Small intestine (tissue), 7 donors: ENCODE measurements around the gene MEA1. TPM values are rescaled to one million over a fixed set of nuclear protein-coding genes. Genes with fewer than 3 reads are reported as not detected.

Source experiments
- DNase-seq, 2 donors: peaks; one replicate each; pipeline versions ENCODE4 v3.0.0 to v3.0.0-alpha.2; 2013
- FAIRE-seq: peaks from 2 replicates; lab custom pipeline; 2012; peaks lifted over from hg19 to GRCh38; lab: Jason Lieb, UNC
- H3K27ac ChIP-seq, 3 donors: one replicate each; pipeline ENCODE4 v1.5.1; 2013; ENCODE audit warnings: low read length in 2 of 3, mild to moderate bottlenecking in 2 of 3, control low read depth in 1 of 3, inconsistent platforms in 1 of 3, low read depth in 1 of 3, moderate library complexity in 1 of 3
- H3K27me3 ChIP-seq, 3 donors: one replicate each; pipeline ENCODE4 v1.6.1; 2013; ENCODE audit warnings: low read length in 3 of 3, inconsistent platforms in 1 of 3; ENCODE audit not compliant: control insufficient read depth in 3 of 3, insufficient read depth in 3 of 3
- H3K36me3 ChIP-seq, 3 donors: one replicate each; pipeline ENCODE4 v1.6.1; 2013; ENCODE audit warnings: low read length in 3 of 3, inconsistent platforms in 1 of 3, low read depth in 1 of 3, mild to moderate bottlenecking in 1 of 3, moderate library complexity in 1 of 3; ENCODE audit not compliant: control insufficient read depth in 3 of 3, insufficient read depth in 2 of 3
- H3K4me1 ChIP-seq, 3 donors: one replicate each; pipeline ENCODE4 v1.6.1; 2013; ENCODE audit warnings: low read length in 2 of 3, inconsistent platforms in 1 of 3, low read depth in 1 of 3, mild to moderate bottlenecking in 1 of 3, moderate library complexity in 1 of 3; ENCODE audit not compliant: control insufficient read depth in 3 of 3, insufficient read depth in 2 of 3
- H3K4me3 ChIP-seq, 3 donors: one replicate each; pipeline ENCODE4 v1.5.1; 2013; ENCODE audit warnings: low read length in 3 of 3, control low read depth in 1 of 3, inconsistent platforms in 1 of 3, low read depth in 1 of 3, mild to moderate bottlenecking in 1 of 3, moderate library complexity in 1 of 3
- H3K9me3 ChIP-seq, 2 donors: one replicate each; pipeline ENCODE4 v1.6.1; 2013; ENCODE audit warnings: low read depth in 1 of 2, low read length in 1 of 2; ENCODE audit not compliant: control insufficient read depth in 2 of 2, insufficient read depth in 1 of 2
- WGBS, 3 donors: extraction: QIAGEN DNeasy Blood & Tissue Kit; methylation state at CpG; one replicate each; pipeline ENCODE4 v1.1.7; 2013; 5-methylcytosine and 5-hydroxymethylcytosine counted together
- polyA plus RNA-seq, 4 donors: library from polyadenylated mRNA; stranded (reverse) in 3 of 4; unstranded in 1 of 4; fragments of 200-250 nt in 3 of 4; fragments of 120-200 nt in 1 of 4; gene quantifications; one replicate each; pipeline versions ENCODE4 v1.2.1 to v1.2.3, GENCODE V29; 2013
- donor health status: healthy with polysubstance abuse.
- donor health status: control.
- donor health status: control.
- donor health status: Bipolar disorder and iron deficiency.
- donor health status: healthy.

The MEA1 gene
- polyA plus RNA-seq, 4 donors = 62.6 to 90.8 (median 74.8) TPM

DNA sequence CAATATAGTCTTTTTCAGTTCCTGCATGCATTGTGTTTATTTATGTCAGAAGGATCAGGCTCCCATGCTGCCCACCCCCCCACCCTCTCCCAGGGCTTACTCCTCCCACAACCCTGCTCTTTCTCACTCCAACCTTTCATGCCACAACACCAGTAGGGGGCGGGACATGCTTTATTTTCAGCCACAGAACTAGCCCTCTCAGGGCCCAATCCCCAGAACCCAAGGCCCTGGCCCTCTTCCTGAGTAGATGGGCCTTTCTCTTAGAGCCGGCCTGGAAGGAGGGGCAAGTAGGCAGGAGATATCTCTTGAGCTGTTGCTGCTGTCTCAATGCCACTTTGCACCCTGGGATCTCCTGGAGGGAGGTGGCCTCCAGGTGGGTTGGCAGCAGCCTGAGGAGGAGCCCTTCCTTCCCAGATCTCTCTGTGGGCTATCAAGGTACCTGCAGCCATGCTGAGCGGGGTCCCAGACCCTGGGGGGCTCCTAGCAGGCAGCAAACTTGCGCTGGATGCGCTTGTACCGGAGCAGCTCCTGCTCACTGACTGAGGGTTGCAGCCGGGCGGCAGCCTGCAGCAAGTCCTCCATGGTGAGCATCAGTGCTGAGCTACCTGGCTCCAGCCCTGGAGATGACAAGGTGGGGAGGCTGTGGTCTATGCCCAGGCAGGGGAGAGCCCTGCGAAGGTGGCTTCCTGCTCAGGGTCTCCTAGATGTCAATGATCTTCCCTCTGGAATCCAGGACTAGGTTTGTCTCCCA is 49.7 kb downstream of the MEA1 start:
- Histone ChIP-seq H3K9me3 (no peaks in the 10 kb centered on the region), H3K4me1 (peaks cover 0 to 11% (median 0%) of the 10 kb centered on the region in 3 donors), H3K36me3 (peaks cover 12 to 72% (median 20%) of the 10 kb centered on the region in 3 donors), H3K4me3 (no peak overlapping the region), H3K27ac (no peak overlapping the region), H3K27me3 (peaks cover 0 to 3% (median 0%) of the 10 kb centered on the region in 3 donors)
- 82 to 88% (median 87%) methylated on average over 9 of the region's 9 CpGs for WGBS, 3 donors
- FAIRE-seq (no peak), DNase-seq (peak; percentile 53 to 59)

DNA sequence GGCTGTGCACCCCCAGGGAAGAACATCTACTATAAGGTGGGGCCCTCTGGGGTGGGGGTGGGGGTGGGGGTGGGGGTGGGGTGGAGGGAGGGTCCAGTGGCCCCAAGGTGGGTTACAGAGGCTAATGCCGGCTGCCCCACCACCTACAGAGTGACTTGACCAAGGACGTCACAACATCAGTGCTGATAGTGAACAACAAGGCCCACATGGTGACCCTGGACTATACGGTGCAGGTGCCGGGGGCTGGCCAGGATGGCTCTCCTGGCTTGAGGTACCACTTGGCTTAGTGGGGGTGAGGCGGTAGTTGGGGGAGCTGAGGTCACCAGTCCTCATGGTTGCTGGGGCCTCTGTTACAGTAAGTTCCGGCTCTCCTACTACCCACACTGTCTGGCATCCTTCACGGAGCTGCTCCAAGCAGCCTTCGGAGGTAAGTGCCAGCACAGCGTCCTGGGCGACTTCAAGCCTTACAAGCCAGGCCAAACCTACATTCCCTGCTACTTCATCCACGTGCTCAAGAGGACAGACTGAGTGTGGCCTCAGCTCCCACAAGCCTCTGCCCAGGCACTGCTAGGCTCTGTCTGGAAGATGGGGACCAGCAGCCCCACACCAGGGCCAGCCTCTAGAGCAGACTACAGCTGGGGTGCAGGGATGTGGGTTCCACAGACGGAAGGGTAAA is 50.4 kb downstream of the MEA1 start:
- DNase-seq (no peak), FAIRE-seq (no peak)
- 81 to 88% (median 87%) methylated on average over 11 to 12 of the region's 12 CpGs for WGBS, 3 donors
- Histone ChIP-seq H3K36me3 (peaks cover 12 to 65% (median 13%) of the 10 kb centered on the region in 3 donors), H3K4me1 (peaks cover 0 to 11% (median 0%) of the 10 kb centered on the region in 3 donors), H3K4me3 (no peak overlapping the region), H3K27me3 (peaks cover 0 to 3% (median 0%) of the 10 kb centered on the region in 3 donors), H3K9me3 (no peaks in the 10 kb centered on the region), H3K27ac (no peak overlapping the region)

DNA sequence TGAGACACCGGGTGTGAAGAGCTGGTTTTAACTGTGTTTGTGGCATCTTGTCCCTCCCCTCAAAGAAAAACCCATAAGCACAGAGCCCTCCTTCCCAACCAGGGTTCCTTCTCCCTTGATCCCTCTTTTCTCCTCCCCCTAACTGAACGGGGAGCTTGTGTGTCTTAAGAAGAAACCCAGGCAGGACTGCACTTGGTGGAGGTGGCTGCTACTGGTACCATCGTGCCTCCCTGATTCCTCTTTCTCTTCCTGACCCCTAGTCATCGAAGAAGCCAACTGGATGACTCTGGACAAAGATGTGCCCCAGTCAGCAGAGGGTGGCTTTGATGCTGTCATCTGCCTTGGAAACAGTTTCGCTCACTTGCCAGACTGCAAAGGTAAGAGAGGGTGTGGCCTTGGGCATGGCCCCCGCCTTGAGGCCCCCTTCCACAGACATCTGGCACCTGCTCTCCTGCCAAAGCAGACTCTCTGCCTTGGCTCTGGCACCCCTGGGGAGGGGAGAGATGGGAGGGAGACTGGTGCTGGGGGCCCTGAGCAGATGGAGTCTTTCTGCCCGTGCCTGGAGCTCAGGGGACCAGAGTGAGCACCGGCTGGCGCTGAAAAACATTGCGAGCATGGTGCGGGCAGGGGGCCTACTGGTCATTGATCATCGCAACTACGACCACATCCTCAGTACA is 51.1 kb downstream of the MEA1 start:
- H3K9me3 ChIP-seq = no peaks in the 10 kb centered on the region
- H3K36me3 ChIP-seq = peaks cover 11 to 58% (median 12%) of the 10 kb centered on the region in 3 donors
- 90 to 93% (median 92%) methylated on average over 12 to 13 of the region's 13 CpGs for WGBS, 3 donors
- no peak overlapping the region for H3K27ac ChIP-seq
- no peak overlapping the region for H3K4me3 ChIP-seq
- DNase-seq = no peak
- no peak for FAIRE-seq
- H3K4me1 ChIP-seq = peaks cover 0 to 11% (median 0%) of the 10 kb centered on the region in 3 donors
- peaks cover 0 to 3% (median 0%) of the 10 kb centered on the region in 3 donors for H3K27me3 ChIP-seq

DNA sequence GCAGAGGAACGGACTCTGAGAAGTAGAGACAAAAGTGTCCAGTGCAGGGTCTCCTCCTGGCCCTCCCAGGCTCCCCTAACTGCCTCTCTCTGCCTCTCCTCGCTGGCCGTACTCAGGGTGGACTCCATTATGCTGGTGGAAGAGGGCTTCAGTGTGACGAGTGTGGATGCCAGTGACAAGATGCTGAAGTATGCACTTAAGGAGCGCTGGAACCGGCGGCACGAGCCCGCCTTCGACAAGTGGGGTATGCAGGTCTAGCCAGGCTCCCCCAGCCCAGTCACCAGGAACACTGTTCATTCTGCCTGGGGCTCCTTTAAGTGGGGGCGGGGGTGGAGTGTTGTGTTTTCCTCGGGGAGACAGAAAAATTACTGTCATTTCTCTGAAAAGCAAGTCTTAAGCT is 51.6 kb downstream of the MEA1 start:
- H3K4me3 ChIP-seq = no peak overlapping the region
- no peak overlapping the region for H3K27ac ChIP-seq
- WGBS, 3 donors = 92 to 96% (median 94%) methylated on average over 12 of the region's 12 CpGs
- no peaks in the 10 kb centered on the region for H3K9me3 ChIP-seq
- peaks cover 5 to 53% (median 9%) of the 10 kb centered on the region in 3 donors for H3K36me3 ChIP-seq
- DNase-seq (no peak), FAIRE-seq (no peak)
- peaks cover 0 to 11% (median 0%) of the 10 kb centered on the region in 3 donors for H3K4me1 ChIP-seq
- peaks cover 0 to 3% (median 0%) of the 10 kb centered on the region in 3 donors for H3K27me3 ChIP-seq

Other genes with a start within 250 kb of the MEA1 start
- 10 to 100 TPM in 1 of 4 donors, 1 to 10 TPM in 3; 3.2 to 15.4 (median 4.7) TPM for gene BICRAL, start 231.9 kb downstream of the MEA1 start, polyA plus RNA-seq
- gene RPL7L1, start 134.3 kb downstream of the MEA1 start, polyA plus RNA-seq = 10 to 100 TPM; 23.7 to 90.6 (median 46.5) TPM
- under 1 TPM in 1 of 4 donors, not detected in 3; 0.06 TPM for gene PTCRA, start 97.9 kb downstream of the MEA1 start, polyA plus RNA-seq
- 10 to 100 TPM in 3 of 4 donors, 1 to 10 TPM in 1; 8.7 to 57.3 (median 25.3) TPM for gene CNPY3, start 84.5 kb downstream of the MEA1 start, polyA plus RNA-seq
- under 1 TPM in 2 of 4 donors, not detected in 2; 0.34 to 0.35 TPM for gene GNMT, start 53.2 kb downstream of the MEA1 start, polyA plus RNA-seq
- 10 to 100 TPM; 17.8 to 51.4 (median 35.9) TPM for gene PEX6, start 34.8 kb downstream of the MEA1 start, polyA plus RNA-seq
- gene PPP2R5D, start 29.4 kb downstream of the MEA1 start, polyA plus RNA-seq = 10 to 100 TPM; 44.2 to 96.8 (median 58.1) TPM
- 100 to 1,000 TPM in 1 of 4 donors, 10 to 100 TPM in 3; 72.4 to 103 (median 75.3) TPM for gene KLHDC3, start 303 bp upstream of the MEA1 start, polyA plus RNA-seq
- gene RRP36, start 7.7 kb upstream of the MEA1 start, polyA plus RNA-seq = 10 to 100 TPM; 32.2 to 50.0 (median 42.0) TPM
- gene CUL7, start 39.9 kb upstream of the MEA1 start, polyA plus RNA-seq = 10 to 100 TPM in 1 of 4 donors, 1 to 10 TPM in 3; 5.7 to 41.8 (median 6.7) TPM
- gene MRPL2, start 45.5 kb upstream of the MEA1 start, polyA plus RNA-seq = 100 to 1,000 TPM in 2 of 4 donors, 10 to 100 TPM in 2; 53.4 to 127 (median 90.9) TPM
- gene KLC4, start 45.7 kb upstream of the MEA1 start, polyA plus RNA-seq = 100 to 1,000 TPM in 3 of 4 donors, 10 to 100 TPM in 1; 36.3 to 333 (median 206) TPM
- 10 to 100 TPM in 2 of 4 donors, 1 to 10 TPM in 2; 1.1 to 36.5 (median 6.9) TPM for gene PTK7, start 62.4 kb upstream of the MEA1 start, polyA plus RNA-seq
- gene SRF, start 157.3 kb upstream of the MEA1 start, polyA plus RNA-seq = 10 to 100 TPM in 3 of 4 donors, 1 to 10 TPM in 1; 8.9 to 24.0 (median 16.2) TPM
- gene CUL9, start 168.2 kb upstream of the MEA1 start, polyA plus RNA-seq = 10 to 100 TPM; 22.2 to 86.2 (median 52.5) TPM
- gene DNPH1, start 215.5 kb upstream of the MEA1 start, polyA plus RNA-seq = 100 to 1,000 TPM; 192 to 370 (median 327) TPM
- 1 to 10 TPM in 2 of 4 donors, under 1 TPM in 2; 0.89 to 2.1 (median 1.0) TPM for gene TTBK1, start 229.5 kb upstream of the MEA1 start, polyA plus RNA-seq